Neural progenitor cell (in vitro differentiated cells): ENCODE data around the gene STRN3.

Source experiments
- CTCF ChIP-seq: fragments of 200-600 bp; sonication (generic); IDR thresholded peaks from 2 replicates; pipeline ENCODE4 v1.5.1; 2017; ENCODE audit warnings: antibody characterized with exemption, mild to moderate bottlenecking
- EZH2 ChIP-seq: fragments of 200-600 bp; sonication (generic); IDR thresholded peaks from 2 replicates; pipeline ENCODE4 v1.6.1; 2017; ENCODE audit warnings: antibody characterized with exemption, mild to moderate bottlenecking, moderate library complexity

GRCh38 chr14:30999038-30999773, 27.0 kb downstream of the STRN3 start:
- no peak for TF ChIP-seq CTCF
- no peak for TF ChIP-seq EZH2
